Esophagus muscularis mucosa (tissue), 4 donors: ENCODE data around the gene FLII. TPM values are rescaled to one million over a fixed set of nuclear protein-coding genes. Genes with fewer than 3 reads are reported as not detected.

Source experiments
- DNase-seq: peaks from one replicate; pipeline ENCODE4 v3.0.0-alpha.2; 2017; ENCODE audit errors: extremely low spot score
- H3K27ac ChIP-seq, 4 donors: fragments of 200-600 bp; sonication (generic); replicated peaks in 1 of 4; 1 replicate in 3 of 4; 2 replicates in 1 of 4; pipeline ENCODE4 v1.5.1; 2016 to 2019; ENCODE audit warnings: mild to moderate bottlenecking in 1 of 4
- H3K27me3 ChIP-seq, 4 donors: fragments of 200-600 bp; sonication (generic); one replicate each; pipeline versions ENCODE4 v1.5.1 to v1.6.0; 2016 to 2019
- H3K36me3 ChIP-seq, 4 donors: fragments of 200-600 bp; sonication (generic); one replicate each; pipeline ENCODE4 v1.5.1; 2016 to 2019
- H3K4me1 ChIP-seq, 4 donors: fragments of 200-600 bp; sonication (generic); one replicate each; pipeline ENCODE4 v1.5.1; 2016 to 2019
- H3K4me3 ChIP-seq, 4 donors: fragments of 200-600 bp; sonication (generic); 1 replicate in 2 of 4; 2 replicates in 2 of 4; pipeline ENCODE4 v1.5.1; 2016 to 2019; ENCODE audit warnings: mild to moderate bottlenecking in 4 of 4, moderate library complexity in 1 of 4
- H3K9me3 ChIP-seq, 4 donors: fragments of 200-600 bp; sonication (generic); 1 replicate in 3 of 4; 2 replicates in 1 of 4; pipeline ENCODE4 v1.5.1; 2016 to 2019
- EP300 ChIP-seq: sonication (generic); formaldehyde crosslinking; IDR thresholded peaks from one replicate; pipeline ENCODE4 v1.6.1; 2017; ENCODE audit warnings: antibody characterized with exemption
- POLR2A ChIP-seq: fragments of 450-650 bp; IDR thresholded peaks from one replicate; pipeline ENCODE4 v1.6.1; 2017; ENCODE audit warnings: antibody characterized with exemption, moderate library complexity, mild to moderate bottlenecking, low read depth
- POLR2AphosphoS5 ChIP-seq, 2 donors: sonication (generic); formaldehyde crosslinking; IDR thresholded peaks; one replicate each; pipeline ENCODE4 v1.6.1; 2017; ENCODE audit warnings: antibody characterized with exemption in 2 of 2
- WGBS: methylation state at CpG from one replicate; pipeline ENCODE4 v1.1.5; 2018; 5-methylcytosine and 5-hydroxymethylcytosine counted together
- intact Hi-C: fragments of 100-400 bp; cut with DNase I; formaldehyde crosslinking; loops from one replicate; pipeline ENCODE4 v1.15.1; 2023
- total RNA-seq, 4 donors: library from RNA; depleted of rRNA; stranded (reverse); fragments of >200 nt; gene quantifications; one replicate each; pipeline versions ENCODE4 v1.1.0 to v1.2.1, GENCODE V29; 2016
- TF ChIP-seq, protein P1 (sequence below), 3 experiments: fragments of 200-600 bp in 2 of 3; fragments of 450-650 bp in 1 of 3; sonication (generic) in 2 of 3; IDR thresholded peaks; one replicate each; pipeline ENCODE4 v1.5.1; 2017 to 2019; ENCODE audit warnings: antibody characterized with exemption in 3 of 3, mild to moderate bottlenecking in 2 of 3, moderate library complexity in 1 of 3

The FLII gene
- total RNA-seq, 4 donors from 2014 or later: 302 to 528 (median 408) TPM

DNA sequence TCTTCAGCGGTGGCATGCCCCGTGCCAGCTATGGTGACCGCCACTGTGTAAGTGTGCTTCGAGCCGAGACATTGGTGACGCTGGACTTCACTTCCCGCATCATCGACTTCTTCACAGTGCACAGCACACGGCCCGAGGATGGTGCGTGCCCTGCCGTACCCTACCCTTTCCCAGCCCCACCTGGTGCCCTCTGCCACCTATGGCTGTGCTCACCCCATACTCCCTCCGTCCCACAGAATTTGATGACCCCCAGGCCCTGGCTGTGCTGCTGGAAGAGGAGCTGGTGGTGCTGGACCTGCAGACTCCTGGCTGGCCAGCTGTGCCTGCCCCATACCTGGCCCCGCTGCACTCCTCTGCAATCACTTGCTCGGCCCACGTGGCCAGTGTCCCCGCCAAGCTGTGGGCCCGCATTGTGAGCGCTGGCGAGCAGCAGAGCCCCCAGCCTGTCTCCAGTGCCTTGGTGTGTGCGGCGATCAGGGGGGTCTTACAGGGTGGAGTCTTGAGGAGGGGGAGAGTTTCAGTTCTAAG, 23.6 kb downstream of the FLII start:
- peaks cover 22 to 75% (median 66%) of the 10 kb centered on the region in 4 donors for H3K36me3 ChIP-seq
- no peak for DNase-seq
- no peaks in the 10 kb centered on the region for H3K9me3 ChIP-seq
- no peak overlapping the region for H3K4me3 ChIP-seq
- intact Hi-C loops: no loop called here
- TF ChIP-seq POLR2AphosphoS5 (IDR thresholded peaks at IDR 0.05): no peak
- no peak for TF ChIP-seq POLR2A
- no peak overlapping the region for H3K27ac ChIP-seq
- no peaks in the 10 kb centered on the region for H3K27me3 ChIP-seq
- peaks cover 0 to 13% (median 2%) of the 10 kb centered on the region in 4 donors for H3K4me1 ChIP-seq
- 93% methylated on average over 13 of the region's 22 CpGs for WGBS

DNA sequence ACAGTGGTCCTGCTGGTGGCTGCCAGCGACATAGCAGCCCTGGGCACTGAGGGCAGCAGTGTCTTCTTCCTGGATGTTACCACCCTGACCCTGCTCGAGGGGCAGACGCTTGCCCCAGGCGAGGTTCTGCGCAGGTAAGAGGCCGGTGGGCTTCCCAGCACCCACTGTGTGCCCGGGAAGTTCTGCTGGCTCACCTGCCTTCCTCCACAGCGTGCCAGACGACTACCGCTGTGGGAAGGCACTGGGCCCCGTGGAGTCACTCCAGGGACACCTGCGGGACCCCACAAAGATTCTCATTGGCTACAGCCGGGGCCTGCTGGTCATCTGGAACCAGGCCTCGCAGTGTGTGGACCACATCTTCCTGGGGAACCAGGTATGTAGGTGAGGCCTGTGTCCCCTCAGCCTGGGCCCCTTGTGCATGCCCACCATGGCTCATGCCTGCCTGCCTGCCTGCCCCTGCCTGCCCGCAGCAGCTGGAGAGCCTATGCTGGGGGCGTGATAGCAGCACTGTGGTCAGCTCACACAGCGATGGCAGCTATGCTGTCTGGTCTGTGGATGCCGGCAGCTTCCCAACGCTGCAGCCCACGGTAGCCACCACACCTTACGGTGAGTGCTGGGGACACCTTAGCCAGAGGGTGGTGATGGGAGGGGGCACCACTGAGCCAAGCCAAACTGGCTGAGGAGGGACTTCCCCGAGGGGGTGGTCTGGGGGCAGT, 24.6 kb downstream of the FLII start:
- Histone ChIP-seq H3K27ac (no peak overlapping the region), H3K4me3 (no peak overlapping the region), H3K36me3 (peaks cover 22 to 69% (median 64%) of the 10 kb centered on the region in 4 donors), H3K9me3 (no peaks in the 10 kb centered on the region), H3K4me1 (peaks cover 0 to 21% (median 0%) of the 10 kb centered on the region in 4 donors), H3K27me3 (no peaks in the 10 kb centered on the region)
- no peak for DNase-seq
- 93% methylated on average over 3 of the region's 22 CpGs for WGBS
- no peak for TF ChIP-seq POLR2A
- no peak for TF ChIP-seq POLR2AphosphoS5 (IDR thresholded peaks at IDR 0.05)
- TF ChIP-seq EP300: no peak
- TF ChIP-seq, protein P1, sequence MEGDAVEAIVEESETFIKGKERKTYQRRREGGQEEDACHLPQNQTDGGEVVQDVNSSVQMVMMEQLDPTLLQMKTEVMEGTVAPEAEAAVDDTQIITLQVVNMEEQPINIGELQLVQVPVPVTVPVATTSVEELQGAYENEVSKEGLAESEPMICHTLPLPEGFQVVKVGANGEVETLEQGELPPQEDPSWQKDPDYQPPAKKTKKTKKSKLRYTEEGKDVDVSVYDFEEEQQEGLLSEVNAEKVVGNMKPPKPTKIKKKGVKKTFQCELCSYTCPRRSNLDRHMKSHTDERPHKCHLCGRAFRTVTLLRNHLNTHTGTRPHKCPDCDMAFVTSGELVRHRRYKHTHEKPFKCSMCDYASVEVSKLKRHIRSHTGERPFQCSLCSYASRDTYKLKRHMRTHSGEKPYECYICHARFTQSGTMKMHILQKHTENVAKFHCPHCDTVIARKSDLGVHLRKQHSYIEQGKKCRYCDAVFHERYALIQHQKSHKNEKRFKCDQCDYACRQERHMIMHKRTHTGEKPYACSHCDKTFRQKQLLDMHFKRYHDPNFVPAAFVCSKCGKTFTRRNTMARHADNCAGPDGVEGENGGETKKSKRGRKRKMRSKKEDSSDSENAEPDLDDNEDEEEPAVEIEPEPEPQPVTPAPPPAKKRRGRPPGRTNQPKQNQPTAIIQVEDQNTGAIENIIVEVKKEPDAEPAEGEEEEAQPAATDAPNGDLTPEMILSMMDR (IDR thresholded peaks at IDR 0.05): no peak
- intact Hi-C loops: no loop called here

GRCh38 chr17:18231164-18231563, 27.4 kb downstream of the FLII start:
- Histone ChIP-seq H3K4me1 (peaks cover 9 to 49% (median 14%) of the 10 kb centered on the region in 4 donors), H3K36me3 (peaks cover 14 to 41% (median 37%) of the 10 kb centered on the region in 4 donors), H3K27me3 (no peaks in the 10 kb centered on the region), H3K4me3 (no peak overlapping the region), H3K27ac (no peak overlapping the region), H3K9me3 (no peaks in the 10 kb centered on the region)
- 60% methylated on average over 9 of the region's 9 CpGs for WGBS
- TF ChIP-seq, protein P1 (IDR thresholded peaks at IDR 0.05): no peak
- TF ChIP-seq POLR2AphosphoS5 (IDR thresholded peaks at IDR 0.05) (no peak), POLR2A (no peak), EP300 (no peak)
- intact Hi-C loops: no loop called here
- DNase-seq: no peak

DNA sequence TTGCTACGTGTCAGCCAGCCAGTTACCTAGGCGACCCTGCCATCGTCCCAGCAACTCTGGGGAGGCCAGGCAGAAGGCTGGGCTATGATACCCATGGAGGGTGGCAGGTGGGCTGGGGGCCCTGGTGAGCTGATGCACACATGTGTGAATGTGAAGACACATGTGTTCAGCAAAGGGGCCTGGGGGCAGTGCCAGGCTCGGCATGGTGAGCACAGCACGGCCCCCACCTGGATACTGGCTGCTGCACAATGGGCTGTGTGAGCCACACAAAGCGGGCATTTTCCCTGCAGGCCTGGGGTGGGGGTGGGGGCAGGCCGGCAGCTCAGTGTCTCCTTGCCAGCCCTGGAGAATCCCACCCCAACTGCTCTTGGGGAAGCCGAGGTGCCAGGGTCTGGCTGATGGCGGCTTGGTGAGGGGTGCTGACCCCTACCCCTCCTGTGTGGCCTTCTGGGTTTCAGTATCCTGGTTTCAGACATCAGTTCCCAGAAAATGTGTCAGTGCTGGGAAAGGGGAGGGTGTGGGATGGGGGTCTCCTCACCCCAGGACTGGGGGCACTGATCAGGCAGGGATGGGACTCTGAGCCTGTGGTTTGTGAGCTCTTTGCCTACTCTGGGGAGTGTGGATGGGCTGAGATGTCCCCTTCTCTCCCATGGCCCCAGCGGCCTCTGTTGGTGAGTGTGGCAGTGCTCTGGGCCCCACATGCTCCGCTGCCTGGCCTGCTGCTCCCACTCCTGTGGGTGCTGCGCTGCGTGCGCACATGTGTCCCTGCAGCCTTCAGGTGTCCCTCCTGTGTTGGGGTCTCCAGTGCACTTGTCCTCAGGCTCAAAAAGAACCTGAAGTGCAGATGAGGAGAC, 28.0 kb downstream of the FLII start:
- WGBS: 88% methylated on average over 5 of the region's 14 CpGs
- no peaks in the 10 kb centered on the region for H3K27me3 ChIP-seq
- TF ChIP-seq POLR2A: no peak
- no peak for TF ChIP-seq POLR2AphosphoS5 (IDR thresholded peaks at IDR 0.05)
- no peak for TF ChIP-seq EP300
- TF ChIP-seq, protein P1 (IDR thresholded peaks at IDR 0.05): no peak
- no peak for DNase-seq
- H3K4me1 ChIP-seq: peaks cover 11 to 53% (median 17%) of the 10 kb centered on the region in 4 donors
- intact Hi-C loops: no loop called here
- no peak overlapping the region for H3K27ac ChIP-seq
- no peaks in the 10 kb centered on the region for H3K9me3 ChIP-seq
- peaks cover 8 to 34% (median 31%) of the 10 kb centered on the region in 4 donors for H3K36me3 ChIP-seq
- no peak overlapping the region for H3K4me3 ChIP-seq

- intact Hi-C loops: no loop called here
Measured at GRCh38 chr17:18229771-18230170, 28.8 kb downstream of the FLII start.

More at GRCh38 chr17:18229771-18230170, 28.8 kb downstream of the FLII start:
- Histone ChIP-seq H3K4me3 (no peak overlapping the region), H3K36me3 (peaks cover 3 to 27% (median 23%) of the 10 kb centered on the region in 4 donors), H3K9me3 (no peaks in the 10 kb centered on the region), H3K27ac (no peak overlapping the region), H3K27me3 (no peaks in the 10 kb centered on the region), H3K4me1 (peaks cover 14 to 57% (median 21%) of the 10 kb centered on the region in 4 donors)
- DNase-seq: no peak
- no peak for TF ChIP-seq POLR2A
- no peak for TF ChIP-seq POLR2AphosphoS5 (IDR thresholded peaks at IDR 0.05)
- TF ChIP-seq EP300: no peak
- TF ChIP-seq, protein P1 (IDR thresholded peaks at IDR 0.05): no peak
- 85% methylated on average over 3 of the region's 7 CpGs for WGBS
